HFFc6 (cell line): Measurements from ENCODE around the gene DLG1. TPM values are rescaled to one million over a fixed set of nuclear protein-coding genes. Genes with fewer than 3 reads are reported as not detected.
"Not testable (repeated sequence)": the region's sequence is repeated elsewhere in the genome, so short reads cannot be mapped to it uniquely, and the experiment has no call there.

Experiments used
- DNase-seq: peaks from one replicate; pipeline ENCODE4 v3.0.0-alpha.2; 2018
- H3K27ac Mint-ChIP-seq: 2 replicates; pipeline ENCODE4 v1.8.0; 2020; ENCODE audit warnings: mild to moderate bottlenecking, mixed read lengths
- H3K27me3 Mint-ChIP-seq: 2 replicates; pipeline ENCODE4 v1.8.0; 2021; ENCODE audit warnings: mild to moderate bottlenecking, moderate library complexity, mixed read lengths; ENCODE audit not compliant: insufficient read depth
- H3K36me3 Mint-ChIP-seq: 2 replicates; pipeline ENCODE4 v1.8.0; 2021; ENCODE audit warnings: low read depth, mixed read lengths
- H3K4me1 Mint-ChIP-seq: 2 replicates; pipeline ENCODE4 v1.8.0; 2020; ENCODE audit warnings: low read depth, mixed read lengths
- H3K4me3 Mint-ChIP-seq: 2 replicates; pipeline ENCODE4 v1.8.0; 2020; ENCODE audit warnings: mild to moderate bottlenecking, moderate library complexity, mixed read lengths
- H3K9me3 Mint-ChIP-seq: 2 replicates; pipeline ENCODE4 v1.8.0; 2020; ENCODE audit warnings: mild to moderate bottlenecking, mixed read lengths
- CTCF ChIP-seq: fragments of 200-600 bp; sonication (generic); IDR thresholded peaks from 2 replicates; pipeline ENCODE4 v1.5.0; 2021; ENCODE audit warnings: antibody characterized with exemption, mild to moderate bottlenecking
- total RNA-seq, 6 experiments: library from RNA; stranded (reverse); fragmentation: NEBNext Ultra II Directional; extraction: Animal tissue kit (Norgen Biotek cat#: 25700); gene quantifications; 2 replicates in 1 of 6; 3 replicates in 5 of 6; pipeline ENCODE4 v1.2.3, GENCODE V29; 2021

DLG1 gene
- total RNA-seq, 6 experiments from 2014 or later = 64.8 to 82.5 (median 74.7) TPM

GRCh38 chr3:197076415-197076814, 222.0 kb downstream of the DLG1 start:
- no peaks in the 10 kb centered on the region for H3K9me3 Mint-ChIP-seq
- H3K27ac Mint-ChIP-seq = no peak overlapping the region
- TF ChIP-seq CTCF = no peak
- peaks cover 17% of the 10 kb centered on the region for H3K36me3 Mint-ChIP-seq
- no peak overlapping the region for H3K4me3 Mint-ChIP-seq
- peaks cover 2% of the 10 kb centered on the region for H3K27me3 Mint-ChIP-seq
- no peak for DNase-seq
- H3K4me1 Mint-ChIP-seq = no peaks in the 10 kb centered on the region

GRCh38 chr3:197068077-197068476, 230.3 kb downstream of the DLG1 start:
- H3K9me3 Mint-ChIP-seq = no peaks in the 10 kb centered on the region
- peaks cover 12% of the 10 kb centered on the region for H3K36me3 Mint-ChIP-seq
- peaks cover 2% of the 10 kb centered on the region; the same call in 1 of the 2 replicates for H3K27me3 Mint-ChIP-seq
- H3K27ac Mint-ChIP-seq = no peak overlapping the region
- no peak for TF ChIP-seq CTCF
- no peaks in the 10 kb centered on the region for H3K4me1 Mint-ChIP-seq
- no peak overlapping the region for H3K4me3 Mint-ChIP-seq
- DNase-seq = no peak

GRCh38 chr3:197064771-197065170, 233.6 kb downstream of the DLG1 start:
- Mint-ChIP-seq H3K9me3 (no peaks in the 10 kb centered on the region), H3K36me3 (peaks cover 21% of the 10 kb centered on the region), H3K27me3 (no peaks in the 10 kb centered on the region; the same call in 1 of the 2 replicates), H3K27ac (no peak overlapping the region), H3K4me1 (no peaks in the 10 kb centered on the region), H3K4me3 (no peak overlapping the region)
- DNase-seq = no peak
- TF ChIP-seq CTCF = no peak

GRCh38 chr3:197062446-197062845, 236.0 kb downstream of the DLG1 start:
- H3K36me3 Mint-ChIP-seq = peaks cover 39% of the 10 kb centered on the region
- no peak for DNase-seq
- H3K9me3 Mint-ChIP-seq = no peaks in the 10 kb centered on the region
- H3K27me3 Mint-ChIP-seq = peaks cover 1% of the 10 kb centered on the region
- no peak overlapping the region for H3K27ac Mint-ChIP-seq
- TF ChIP-seq CTCF = no peak
- no peak overlapping the region for H3K4me3 Mint-ChIP-seq
- no peaks in the 10 kb centered on the region for H3K4me1 Mint-ChIP-seq

- H3K4me1 Mint-ChIP-seq, H3K27ac Mint-ChIP-seq, H3K27me3 Mint-ChIP-seq, H3K9me3 Mint-ChIP-seq, DNase-seq, H3K4me3 Mint-ChIP-seq: not testable (repeated sequence)
- H3K36me3 Mint-ChIP-seq = peaks cover 20% of the 10 kb centered on the region
These were observed 246.8 kb downstream of the DLG1 start for GRCh38 chr3:197051637-197052036.

GRCh38 chr3:197050511-197050910, 247.9 kb downstream of the DLG1 start:
- TF ChIP-seq CTCF = no peak
- DNase-seq = no peak
- H3K4me1 Mint-ChIP-seq = no peaks in the 10 kb centered on the region
- H3K9me3 Mint-ChIP-seq = no peaks in the 10 kb centered on the region
- H3K27me3 Mint-ChIP-seq = peaks cover 2% of the 10 kb centered on the region
- no peak overlapping the region; the same call in 1 of the 2 replicates for H3K27ac Mint-ChIP-seq
- H3K36me3 Mint-ChIP-seq = peaks cover 27% of the 10 kb centered on the region
- H3K4me3 Mint-ChIP-seq = no peak overlapping the region
